HG03108 (cell line): ENCODE data around the gene NOVA2.

ENCODE experiments used
- ATAC-seq: cut with Tn5 transposase; IDR thresholded peaks from one replicate; pipeline ENCODE4 v1.9.1; 2021; ENCODE audit warnings: moderate library complexity; ENCODE audit not compliant: unreplicated experiment

NOVA2 gene

GRCh38 chr19:45968626-45969025 is 5.0 kb downstream of the NOVA2 start:
- no peak for ATAC-seq

DNA sequence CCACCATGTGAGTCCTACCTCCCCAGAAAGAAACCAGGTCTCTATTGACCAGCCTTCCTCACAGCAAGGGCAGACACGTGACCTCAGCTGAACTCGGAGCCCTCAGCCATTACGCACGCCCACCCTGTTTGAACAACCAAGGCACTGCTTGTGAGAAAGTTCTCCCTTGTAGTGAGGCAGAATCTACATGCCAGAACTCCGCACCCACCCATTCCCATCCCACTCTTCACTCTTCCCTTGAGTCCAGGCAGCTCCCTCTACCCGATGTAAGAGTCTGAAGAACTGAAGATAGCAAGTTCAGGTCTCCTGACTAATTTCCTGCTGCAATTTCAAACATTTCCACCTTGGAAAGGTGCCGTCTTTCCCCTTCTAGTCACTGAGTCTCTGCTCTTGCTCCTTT is 6.4 kb downstream of the NOVA2 start:
- no peak for ATAC-seq

DNA sequence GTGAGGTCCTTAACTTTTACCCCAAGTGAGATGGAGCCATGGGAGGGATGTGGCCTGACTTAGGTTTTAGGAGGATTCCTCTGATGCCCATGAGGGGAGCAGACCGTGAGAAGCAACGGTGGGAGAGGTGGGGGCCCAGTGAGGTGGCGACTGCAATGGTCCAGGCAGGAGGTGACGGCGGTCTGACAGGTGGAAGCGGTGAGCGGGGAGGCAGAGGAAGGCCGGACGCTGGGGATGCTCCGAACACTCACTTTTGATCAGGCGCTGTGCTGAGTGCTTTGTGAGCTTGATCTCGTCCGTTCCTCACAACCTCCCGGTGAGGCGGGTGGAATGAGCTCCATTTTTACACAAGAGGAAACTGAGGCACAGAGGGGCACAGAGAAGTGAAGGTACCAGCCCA is 11.6 kb downstream of the NOVA2 start:
- ATAC-seq = no peak

- ATAC-seq = no peak
These were observed 12.9 kb downstream of the NOVA2 start for GRCh38 chr19:45960595-45961235.

GRCh38 chr19:45959517-45960025 is 14.1 kb downstream of the NOVA2 start:
- no peak for ATAC-seq

DNA sequence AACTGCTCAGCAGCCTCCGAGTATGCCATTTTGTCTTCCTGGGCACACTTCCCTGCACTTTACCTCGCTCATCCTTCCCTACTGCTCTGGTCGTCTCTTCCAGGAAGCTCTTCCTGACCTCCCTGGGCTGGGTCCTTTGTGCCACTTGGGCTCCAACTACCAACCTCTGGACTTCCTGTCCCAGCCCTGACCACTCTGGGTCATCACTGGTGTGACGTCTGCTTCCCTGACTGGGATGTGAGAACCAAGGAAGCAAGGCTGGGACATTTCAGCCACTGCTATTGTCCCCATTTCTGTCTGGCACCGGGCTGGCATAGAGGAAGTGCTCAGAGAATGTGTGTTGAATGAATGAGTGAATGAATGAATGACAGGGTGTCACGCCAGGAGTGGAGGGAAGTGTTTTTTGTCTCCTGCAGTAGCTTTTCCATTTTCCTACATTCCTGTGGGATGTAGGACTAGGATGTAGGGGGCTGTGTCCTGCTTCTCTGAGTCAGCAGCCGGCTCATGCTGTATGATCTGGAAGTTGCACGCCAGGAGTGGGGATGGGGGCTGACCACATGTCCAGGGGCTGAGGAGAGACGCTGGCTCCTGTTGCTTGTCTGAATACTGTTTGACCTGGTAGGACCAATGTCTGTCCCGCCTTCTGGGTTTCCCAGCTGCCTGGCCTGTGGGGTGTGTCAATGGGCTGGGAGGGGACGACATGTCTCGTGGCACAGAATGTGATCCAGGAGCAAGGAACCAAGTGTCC is 14.7 kb downstream of the NOVA2 start:
- no peak for ATAC-seq

GRCh38 chr19:45958320-45958719 is 15.3 kb downstream of the NOVA2 start:
- no peak for ATAC-seq

DNA sequence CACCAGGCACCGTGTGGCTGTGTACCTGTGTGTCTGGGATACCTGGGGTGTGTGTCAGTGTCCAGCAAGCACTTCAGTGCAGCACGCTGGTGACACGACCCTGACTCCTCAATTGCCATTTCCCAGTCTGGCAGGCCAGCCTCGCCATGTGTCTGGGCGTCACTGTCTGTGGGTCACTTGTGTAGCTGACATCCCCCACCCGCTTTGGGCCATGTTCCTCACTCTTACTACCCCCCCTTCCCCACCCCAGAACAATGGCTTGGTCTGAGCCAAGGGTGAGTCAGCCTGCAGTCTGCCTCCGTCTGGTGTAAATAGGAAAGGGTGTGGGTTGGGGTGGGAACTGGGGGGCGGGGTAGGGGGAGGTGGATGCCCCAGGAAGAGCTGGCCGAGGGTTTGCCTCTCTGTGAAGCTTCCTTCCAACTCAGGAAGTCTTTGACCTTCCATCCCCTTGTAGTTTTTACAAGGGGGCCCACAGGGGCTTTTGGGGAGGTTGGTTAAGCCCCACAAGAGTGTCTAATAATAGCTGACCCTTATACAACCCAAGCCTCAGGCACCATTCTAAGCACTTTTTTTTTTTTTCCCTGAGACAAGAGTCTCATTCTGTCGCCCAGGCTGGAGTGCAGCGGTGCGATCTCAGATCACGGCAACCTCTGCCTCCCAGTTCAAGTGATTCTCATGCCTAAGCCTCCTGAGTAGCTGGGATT is 17.6 kb downstream of the NOVA2 start:
- no peak for ATAC-seq

DNA sequence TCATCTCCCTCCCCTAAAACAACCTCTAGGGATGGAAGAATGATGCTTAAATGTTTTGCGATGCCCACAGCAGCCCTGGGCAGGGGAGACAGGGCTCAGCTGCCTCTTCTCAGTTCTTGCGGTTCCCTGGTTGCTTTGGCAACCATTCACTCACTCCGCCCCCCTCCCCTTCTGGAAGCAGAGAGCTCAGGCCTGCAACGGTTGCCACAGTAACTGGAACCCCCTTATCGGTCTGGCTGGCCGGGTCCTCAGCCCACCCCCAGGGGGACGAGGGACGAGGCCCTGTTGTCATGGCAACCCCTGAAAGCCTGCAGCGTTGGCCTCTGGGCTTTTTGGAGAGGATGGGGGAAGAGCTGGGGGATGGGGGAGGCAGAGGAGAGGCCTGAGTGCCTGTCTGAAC is 19.5 kb downstream of the NOVA2 start:
- no peak for ATAC-seq

DNA sequence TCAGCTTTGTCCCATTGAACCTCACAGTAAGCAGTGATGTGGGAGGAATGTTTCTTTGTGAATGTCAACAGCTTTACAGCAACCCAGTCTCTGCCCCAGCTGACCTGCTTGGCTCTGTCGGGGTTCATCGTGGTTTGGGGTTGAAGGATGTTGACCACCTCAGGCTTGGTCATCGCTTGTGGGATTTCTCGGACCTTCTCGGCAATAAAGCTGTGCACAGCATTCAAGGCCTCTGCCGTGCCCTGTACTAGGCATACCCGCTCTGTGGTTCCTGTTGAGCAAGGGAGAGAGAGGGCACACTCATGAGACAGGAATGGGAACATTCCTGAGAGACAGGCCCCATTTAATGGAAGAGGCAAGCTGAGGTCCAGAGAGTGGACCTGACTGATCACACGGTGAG is 20.0 kb downstream of the NOVA2 start:
- ATAC-seq = no peak

- ATAC-seq = no peak
These were observed 20.8 kb downstream of the NOVA2 start for GRCh38 chr19:45952686-45953505.

GRCh38 chr19:45952341-45952685 is 21.4 kb downstream of the NOVA2 start:
- no peak for ATAC-seq

DNA sequence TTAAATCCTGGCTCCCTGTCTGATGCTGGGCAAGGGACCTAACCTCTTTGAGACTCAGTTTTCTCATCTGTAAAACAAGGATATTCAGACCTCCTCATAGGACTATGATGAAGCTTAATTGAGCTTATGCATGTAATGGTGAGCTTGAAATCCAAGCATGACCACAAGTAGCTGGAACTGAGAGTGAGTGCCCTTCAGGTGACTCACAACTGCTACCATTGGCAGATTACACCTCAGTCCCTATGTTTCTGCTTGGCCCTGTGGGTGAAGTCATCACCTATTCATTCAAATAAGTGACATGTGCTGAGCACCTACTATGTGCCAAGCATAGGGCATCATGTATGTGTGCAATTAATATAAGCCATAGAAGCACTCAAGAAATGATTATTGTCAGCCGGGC is 25.7 kb downstream of the NOVA2 start:
- ATAC-seq = no peak

GRCh38 chr19:45940515-45940805 is 33.2 kb downstream of the NOVA2 start:
- no peak for ATAC-seq

DNA sequence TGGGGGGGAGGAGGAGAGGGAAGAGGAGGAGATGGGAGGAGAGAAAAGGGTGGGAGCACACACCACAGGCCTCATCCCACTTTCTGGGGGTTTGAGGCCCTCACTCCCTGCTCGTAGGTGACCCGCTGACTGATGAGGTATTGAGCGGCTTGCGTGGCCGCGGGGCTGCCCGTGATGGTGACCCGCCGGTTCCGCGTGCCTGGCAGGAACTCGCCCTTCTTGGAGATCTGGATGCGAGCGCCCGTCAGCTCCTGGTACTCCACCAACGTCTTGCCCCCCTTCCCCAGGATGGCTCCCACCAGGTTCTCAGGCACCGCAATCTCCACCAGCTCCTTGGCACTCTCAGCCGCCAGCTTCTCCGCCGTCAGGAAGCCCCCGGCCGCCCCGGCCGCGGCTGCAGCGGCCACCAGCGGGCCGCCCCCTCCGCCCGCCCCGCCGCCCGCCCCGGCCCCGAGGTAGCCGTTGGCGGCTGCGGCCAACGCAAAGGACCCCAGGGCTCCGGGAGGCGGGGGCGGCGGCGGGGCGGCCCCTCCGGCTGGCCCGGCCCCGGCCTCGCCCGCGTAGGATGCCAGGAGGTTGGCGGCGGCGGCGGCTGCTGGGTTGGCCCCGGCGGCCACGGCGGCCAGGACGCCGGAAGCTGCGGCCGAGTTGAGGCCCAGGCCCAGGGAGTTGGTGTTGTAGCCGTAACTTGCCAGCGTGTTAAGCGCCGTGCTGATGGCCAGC is 33.7 kb downstream of the NOVA2 start:
- ATAC-seq = no peak

- no peak for ATAC-seq
These were observed 34.8 kb downstream of the NOVA2 start for GRCh38 chr19:45938733-45939319.

DNA sequence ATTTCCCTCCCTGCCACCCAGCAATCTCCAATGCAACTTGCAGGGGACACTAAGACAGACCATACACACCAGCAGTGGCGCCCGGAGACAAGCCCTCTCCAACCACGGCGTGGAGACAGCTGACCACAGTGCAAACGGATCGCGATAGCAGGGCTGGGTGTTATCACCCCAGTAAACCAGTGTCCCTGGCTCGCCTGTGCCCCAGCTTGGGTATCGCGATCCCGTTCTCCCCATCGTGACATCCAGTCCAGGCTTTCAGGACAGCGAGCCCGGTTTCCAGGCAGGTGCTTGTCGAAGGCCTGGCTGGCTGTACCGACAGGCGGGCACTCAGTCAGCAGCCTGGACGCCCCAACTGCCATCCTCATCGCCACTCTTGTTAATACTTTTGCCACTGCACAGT is 38.4 kb downstream of the NOVA2 start:
- no peak for ATAC-seq

DNA sequence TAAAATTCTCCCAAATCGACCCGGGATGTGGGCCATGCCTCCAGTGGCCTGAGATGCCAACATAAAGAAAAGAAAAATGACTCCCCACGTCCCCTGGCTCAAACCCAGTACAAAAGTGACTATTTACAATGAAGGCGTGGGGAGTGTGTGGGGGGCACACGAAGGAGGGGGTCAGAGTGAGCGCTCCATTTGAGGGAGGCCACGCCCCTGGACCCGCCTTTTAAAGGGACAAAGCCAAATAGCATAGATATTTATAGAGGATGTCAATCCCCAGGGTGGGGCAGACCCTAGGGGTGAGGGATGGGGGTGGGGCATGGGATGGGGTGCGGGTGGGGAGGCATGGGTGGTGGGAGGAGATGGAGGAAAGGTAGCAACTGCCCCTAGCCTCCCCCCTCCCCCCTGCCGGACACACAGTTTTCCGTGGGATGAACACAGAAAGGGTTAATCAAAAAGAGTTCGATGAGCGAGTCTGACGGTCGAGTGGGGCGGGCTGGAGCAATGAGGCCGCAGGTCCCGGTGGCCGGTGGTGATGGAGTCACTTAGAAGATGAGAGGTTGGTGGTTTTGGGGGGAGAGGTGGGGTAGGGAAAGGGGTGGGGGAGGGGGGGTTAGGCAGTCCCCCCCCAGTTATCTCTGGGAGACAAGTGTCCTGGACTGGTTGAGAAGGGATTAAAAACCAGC is 39.0 kb downstream of the NOVA2 start:
- no peak for ATAC-seq

DNA sequence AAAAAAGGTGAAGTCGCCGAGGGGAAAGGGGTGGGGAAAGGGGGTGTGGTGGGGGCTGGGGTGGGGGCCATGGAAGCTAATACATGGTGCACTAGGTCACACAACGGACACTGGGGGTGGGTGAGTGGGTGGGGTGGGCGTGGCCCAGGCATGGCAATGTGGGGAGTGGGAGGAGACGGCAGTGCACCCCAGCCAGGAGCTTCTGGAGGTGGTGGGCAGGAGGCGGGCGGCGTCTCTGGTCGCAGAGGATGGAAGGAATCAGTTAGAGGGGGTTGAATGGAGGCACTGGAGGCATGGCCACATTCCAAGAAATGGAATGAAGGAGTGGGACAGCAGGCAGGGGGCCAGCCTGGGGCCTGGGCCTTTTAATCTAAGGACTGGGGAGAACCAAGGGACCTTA is 39.9 kb downstream of the NOVA2 start:
- ATAC-seq = no peak

- no peak for ATAC-seq
These were observed 42.6 kb downstream of the NOVA2 start for GRCh38 chr19:45931055-45931454.
